Fibroblast of skin of right biceps (primary cell): ENCODE measurements around the gene EML1.
"Not testable (repeated sequence)": the region's sequence is repeated elsewhere in the genome, so short reads cannot be mapped to it uniquely, and the experiment has no call there.

ENCODE experiments used
- DNase-seq: peaks from one replicate; pipeline ENCODE4 v3.0.0-alpha.2; 2013

The EML1 gene

GRCh38 chr14:99755629-99756603 lies 37.3 kb upstream of the EML1 start:
- DNase-seq: peak; percentile 80

- DNase-seq: peak; percentile 38
These were observed 36.4 kb upstream of the EML1 start for GRCh38 chr14:99756796-99757195.

GRCh38 chr14:99757331-99758070 lies 35.7 kb upstream of the EML1 start:
- peak; percentile 96 for DNase-seq

- peak; percentile 98 for DNase-seq
These were observed 34.9 kb upstream of the EML1 start for GRCh38 chr14:99758121-99758821.

- DNase-seq: no peak
These were observed 34.2 kb upstream of the EML1 start for GRCh38 chr14:99758872-99759545.

- DNase-seq: no peak
These were observed 33.7 kb upstream of the EML1 start for GRCh38 chr14:99759546-99759925.

GRCh38 chr14:99760817-99761216 lies 32.4 kb upstream of the EML1 start:
- DNase-seq: no peak

GRCh38 chr14:99762911-99763310 lies 30.3 kb upstream of the EML1 start:
- DNase-seq: not testable (repeated sequence)

- DNase-seq: no peak
These were observed 29.5 kb upstream of the EML1 start for GRCh38 chr14:99763527-99764221.

- DNase-seq: no peak
These were observed 28.9 kb upstream of the EML1 start for GRCh38 chr14:99764222-99764706.

GRCh38 chr14:99768381-99768780 lies 24.8 kb upstream of the EML1 start:
- DNase-seq: peak; percentile 61

GRCh38 chr14:99769123-99769522 lies 24.1 kb upstream of the EML1 start:
- no peak for DNase-seq

GRCh38 chr14:99769799-99770198 lies 23.4 kb upstream of the EML1 start:
- no peak for DNase-seq

- DNase-seq: no peak
These were observed 20.6 kb upstream of the EML1 start for GRCh38 chr14:99772371-99773283.

- no peak for DNase-seq
These were observed 19.4 kb upstream of the EML1 start for GRCh38 chr14:99773521-99774497.

GRCh38 chr14:99774556-99775307 lies 18.5 kb upstream of the EML1 start:
- DNase-seq: peak; percentile 72

- DNase-seq: no peak
These were observed 17.9 kb upstream of the EML1 start for GRCh38 chr14:99775351-99775750.

GRCh38 chr14:99777951-99778350 lies 15.3 kb upstream of the EML1 start:
- DNase-seq: peak; percentile 55

- peak; percentile 84 for DNase-seq
These were observed 13.5 kb upstream of the EML1 start for GRCh38 chr14:99779751-99780150.
